HL-60/S4 (cell line): Measurements from ENCODE around the gene GTPBP10.

Experiments used
- in situ Hi-C: fragments of 300-500 bp; cut with MboI; formaldehyde crosslinking; loops from 2 replicates; pipeline ENCODE4 v1.14.3; 2022; ENCODE audit warnings: low sequenced_read_pairs

The GTPBP10 gene

GRCh38 chr7:90424720-90425119 lies 78.2 kb downstream of the GTPBP10 start:
- in situ Hi-C loops, result loop anchor here (25.0 kb wide), 1 partner anchor 262 kb away; the partner anchor contains the start of gene STEAP1

GRCh38 chr7:90425376-90425775 lies 78.9 kb downstream of the GTPBP10 start:
- in situ Hi-C loops, result no loop called here

GRCh38 chr7:90430614-90431460 lies 84.3 kb downstream of the GTPBP10 start:
- in situ Hi-C loops, result no loop called here

- in situ Hi-C loops, result no loop called here
These were observed 86.2 kb downstream of the GTPBP10 start for GRCh38 chr7:90432752-90433151.

- in situ Hi-C loops, result no loop called here
These were observed 86.7 kb downstream of the GTPBP10 start for GRCh38 chr7:90433221-90433620.
